OCI-LY7 (cell line): ENCODE data around the gene AGRN. TPM values are rescaled to one million over a fixed set of nuclear protein-coding genes. Genes with fewer than 3 reads are reported as not detected.

ENCODE experiments used
- BruUV-seq: library from RNA; stranded (reverse); fragments of 400-500 nt; replicated peaks from 2 replicates; lab custom pipeline; 2021; lab: Mats Ljungman, UMichigan
- CTCF ChIA-PET: fragments of 300-600 bp; sonication (Branson Sonifier 250); formaldehyde crosslinking; loops from one replicate; lab custom pipeline; 2022; ENCODE audit warnings: antibody characterized with exemption; ENCODE audit not compliant: unreplicated experiment; lab: Charles Lee
- POLR2A ChIA-PET: fragments of 300-600 bp; sonication (Branson Sonifier 250); formaldehyde crosslinking; loops from one replicate; lab custom pipeline; 2022; ENCODE audit warnings: antibody characterized with exemption; lab: Charles Lee
- DNase-seq: peaks from one replicate; pipeline ENCODE4 v3.0.0-alpha.2; 2015; ENCODE audit warnings: low spot score
- H2AFZ ChIP-seq: fragments of 200-600 bp; sonication (generic), shearing (Covaris generic); 2 replicates; pipeline ENCODE4 v1.6.1; 2014; ENCODE audit warnings: mild to moderate bottlenecking, antibody characterized with exemption, low read length, moderate library complexity
- H3K27ac ChIP-seq: fragments of 200-600 bp; sonication (generic); 2 replicates; pipeline ENCODE4 v1.5.1; 2014; ENCODE audit warnings: mixed run types, low read depth, mild to moderate bottlenecking, moderate library complexity, low read length, inconsistent platforms; ENCODE audit not compliant: poor library complexity, severe bottlenecking
- H3K36me3 ChIP-seq: fragments of 200-600 bp; sonication (generic); 2 replicates; pipeline ENCODE4 v1.6.1; 2014; ENCODE audit warnings: mild to moderate bottlenecking, antibody characterized with exemption, low read length, moderate library complexity, mixed read lengths; ENCODE audit not compliant: insufficient read depth
- H3K4me1 ChIP-seq: fragments of 200-600 bp; sonication (generic); 2 replicates; pipeline ENCODE4 v1.5.1; 2014; ENCODE audit warnings: mild to moderate bottlenecking, low read length; ENCODE audit not compliant: insufficient read depth, poor library complexity, severe bottlenecking
- H3K4me2 ChIP-seq: fragments of 200-600 bp; sonication (generic); 2 replicates; pipeline ENCODE4 v1.6.1; 2014; ENCODE audit warnings: mild to moderate bottlenecking, low read length
- H3K4me3 ChIP-seq: fragments of 200-600 bp; sonication (generic); 2 replicates; pipeline ENCODE4 v1.5.1; 2014; ENCODE audit warnings: mild to moderate bottlenecking, low read depth, low read length; ENCODE audit not compliant: poor library complexity, severe bottlenecking
- H3K79me2 ChIP-seq: fragments of 200-600 bp; sonication (generic); 2 replicates; pipeline ENCODE4 v1.6.1; 2016; ENCODE audit warnings: low read depth, mild to moderate bottlenecking, low read length, moderate library complexity, mixed read lengths; ENCODE audit not compliant: insufficient read depth
- H3K9me2 ChIP-seq: fragments of 200-600 bp; sonication (generic); 2 replicates; pipeline ENCODE4 v1.6.1; 2016; ENCODE audit warnings: mild to moderate bottlenecking, low read length, mixed read lengths; ENCODE audit not compliant: insufficient read depth
- H3K9me3 ChIP-seq: fragments of 200-600 bp; sonication (generic); 2 replicates; pipeline ENCODE4 v1.6.1; 2014; ENCODE audit warnings: mild to moderate bottlenecking, mixed run types, low read length, mixed read lengths
- H4K20me1 ChIP-seq: fragments of 200-600 bp; sonication (generic); 2 replicates; pipeline ENCODE4 v1.6.1; 2014; ENCODE audit warnings: mild to moderate bottlenecking, antibody characterized with exemption, low read length, moderate library complexity, mixed read lengths; ENCODE audit not compliant: insufficient read depth
- EZH2phosphoT487 ChIP-seq: fragments of 200-600 bp; sonication (generic); IDR thresholded peaks from 2 replicates; pipeline ENCODE4 v1.6.1; 2018; ENCODE audit warnings: low read depth, borderline replicate concordance, mild to moderate bottlenecking, mixed run types, antibody characterized with exemption, low read length, moderate library complexity, mixed read lengths
- intact Hi-C: fragments of 100-400 bp; cut with micrococcal nuclease; formaldehyde crosslinking; loops from one replicate; pipeline ENCODE4 v1.10.0; 2022; ENCODE audit not compliant: unreplicated experiment
- total RNA-seq, 2 experiments: library from RNA; depleted of rRNA in 1 of 2; stranded (reverse); fragments of >200 nt in 1 of 2; shearing (Covaris generic) in 1 of 2; gene quantifications; 2 replicates each; pipeline ENCODE4 v1.2.3, GENCODE V29; 2014 to 2022
- TF ChIP-seq, protein P1 (sequence below): fragments of 200-600 bp; sonication (generic); conservative IDR thresholded peaks from 2 replicates; pipeline ENCODE4 v1.5.1; 2014; ENCODE audit warnings: mild to moderate bottlenecking, antibody characterized with exemption, low read length, moderate library complexity, mixed read lengths

AGRN gene
- total RNA-seq, 2 experiments from 2014 or later, result 2.7 to 9.1 TPM

DNA sequence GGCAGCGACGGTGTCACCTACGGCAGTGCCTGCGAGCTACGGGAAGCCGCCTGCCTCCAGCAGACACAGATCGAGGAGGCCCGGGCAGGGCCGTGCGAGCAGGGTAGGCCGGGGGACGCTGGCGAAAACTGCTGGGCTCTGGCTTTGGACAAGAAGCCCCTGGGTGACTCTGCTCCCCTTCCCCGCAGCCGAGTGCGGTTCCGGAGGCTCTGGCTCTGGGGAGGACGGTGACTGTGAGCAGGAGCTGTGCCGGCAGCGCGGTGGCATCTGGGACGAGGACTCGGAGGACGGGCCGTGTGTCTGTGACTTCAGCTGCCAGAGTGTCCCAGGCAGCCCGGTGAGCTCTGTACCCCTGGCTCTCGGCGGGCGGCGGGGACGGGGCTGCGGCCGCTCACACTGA lies 24.0 kb downstream of the AGRN start:
- ChIA-PET CTCF (no interaction called here), POLR2A (no interaction called here)
- Histone ChIP-seq H3K79me2 (no peaks in the 10 kb centered on the region), H3K27ac (no peak overlapping the region), H4K20me1 (no peaks in the 10 kb centered on the region), H3K4me2 (no peak overlapping the region), H3K36me3 (no peaks in the 10 kb centered on the region), H3K9me3 (no peaks in the 10 kb centered on the region), H3K9me2 (no peaks in the 10 kb centered on the region), H2AFZ (no peak overlapping the region), H3K4me3 (no peak overlapping the region), H3K4me1 (peaks cover 7% of the 10 kb centered on the region)
- DNase-seq, result no peak
- intact Hi-C loops, result no loop called here
- no TSS peak for BruUV-seq
- no peak for TF ChIP-seq EZH2phosphoT487
- TF ChIP-seq, protein P1, sequence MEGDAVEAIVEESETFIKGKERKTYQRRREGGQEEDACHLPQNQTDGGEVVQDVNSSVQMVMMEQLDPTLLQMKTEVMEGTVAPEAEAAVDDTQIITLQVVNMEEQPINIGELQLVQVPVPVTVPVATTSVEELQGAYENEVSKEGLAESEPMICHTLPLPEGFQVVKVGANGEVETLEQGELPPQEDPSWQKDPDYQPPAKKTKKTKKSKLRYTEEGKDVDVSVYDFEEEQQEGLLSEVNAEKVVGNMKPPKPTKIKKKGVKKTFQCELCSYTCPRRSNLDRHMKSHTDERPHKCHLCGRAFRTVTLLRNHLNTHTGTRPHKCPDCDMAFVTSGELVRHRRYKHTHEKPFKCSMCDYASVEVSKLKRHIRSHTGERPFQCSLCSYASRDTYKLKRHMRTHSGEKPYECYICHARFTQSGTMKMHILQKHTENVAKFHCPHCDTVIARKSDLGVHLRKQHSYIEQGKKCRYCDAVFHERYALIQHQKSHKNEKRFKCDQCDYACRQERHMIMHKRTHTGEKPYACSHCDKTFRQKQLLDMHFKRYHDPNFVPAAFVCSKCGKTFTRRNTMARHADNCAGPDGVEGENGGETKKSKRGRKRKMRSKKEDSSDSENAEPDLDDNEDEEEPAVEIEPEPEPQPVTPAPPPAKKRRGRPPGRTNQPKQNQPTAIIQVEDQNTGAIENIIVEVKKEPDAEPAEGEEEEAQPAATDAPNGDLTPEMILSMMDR, result no peak

DNA sequence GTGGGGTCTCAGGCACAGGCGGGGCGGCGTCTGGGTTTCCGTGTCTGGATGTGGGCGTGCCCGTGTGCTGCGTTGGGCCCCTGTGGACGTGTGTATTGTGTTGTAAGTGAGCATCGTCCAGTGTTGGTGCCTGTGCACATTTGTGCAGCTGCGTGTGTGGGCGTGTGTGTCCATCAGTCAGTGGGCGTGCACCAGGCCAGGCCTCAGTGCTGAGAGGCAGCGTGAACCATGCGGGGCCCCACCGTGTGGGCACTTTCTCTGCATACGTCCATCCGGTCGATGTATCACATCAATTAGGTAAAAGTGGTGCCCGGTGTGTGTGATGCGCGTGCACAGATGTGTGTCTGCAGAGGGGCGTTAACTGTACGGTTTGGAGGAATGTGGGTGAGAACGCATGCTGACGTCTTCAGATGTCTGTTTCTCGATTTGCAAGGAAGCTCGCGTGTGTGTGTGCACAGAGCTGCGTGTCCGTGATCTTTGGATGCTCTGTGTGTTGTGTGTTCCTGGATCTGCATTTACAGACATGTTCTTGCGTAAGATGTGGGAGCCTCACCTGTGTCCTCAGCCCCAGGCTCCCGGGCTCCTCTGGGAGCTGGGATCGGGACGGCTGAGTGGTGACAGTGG lies 24.6 kb downstream of the AGRN start:
- H2AFZ ChIP-seq, result no peak overlapping the region
- peaks cover 6% of the 10 kb centered on the region for H3K4me1 ChIP-seq
- ChIA-PET POLR2A (no interaction called here), CTCF (no interaction called here)
- DNase-seq, result no peak
- H3K4me2 ChIP-seq, result no peak overlapping the region
- H3K79me2 ChIP-seq, result no peaks in the 10 kb centered on the region
- H4K20me1 ChIP-seq, result no peaks in the 10 kb centered on the region
- intact Hi-C loops, result no loop called here
- no peak overlapping the region for H3K4me3 ChIP-seq
- TF ChIP-seq EZH2phosphoT487, result no peak
- TF ChIP-seq, protein P1, result no peak
- H3K27ac ChIP-seq, result no peak overlapping the region
- no peaks in the 10 kb centered on the region for H3K9me2 ChIP-seq
- H3K9me3 ChIP-seq, result no peaks in the 10 kb centered on the region
- H3K36me3 ChIP-seq, result no peaks in the 10 kb centered on the region
- BruUV-seq, result no TSS peak

DNA sequence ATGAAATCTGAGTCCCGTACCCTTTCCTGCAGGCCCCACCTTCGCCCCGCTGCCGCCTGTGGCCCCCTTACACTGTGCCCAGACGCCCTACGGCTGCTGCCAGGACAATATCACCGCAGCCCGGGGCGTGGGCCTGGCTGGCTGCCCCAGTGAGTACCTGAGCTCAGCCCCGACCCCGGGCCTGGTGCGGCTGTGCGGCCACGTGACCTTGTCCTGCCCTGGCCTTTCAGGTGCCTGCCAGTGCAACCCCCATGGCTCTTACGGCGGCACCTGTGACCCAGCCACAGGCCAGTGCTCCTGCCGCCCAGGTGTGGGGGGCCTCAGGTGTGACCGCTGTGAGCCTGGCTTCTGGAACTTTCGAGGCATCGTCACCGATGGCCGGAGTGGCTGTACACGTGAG lies 25.2 kb downstream of the AGRN start:
- H4K20me1 ChIP-seq, result no peaks in the 10 kb centered on the region
- no TSS peak for BruUV-seq
- no peak overlapping the region for H2AFZ ChIP-seq
- no peak overlapping the region for H3K4me3 ChIP-seq
- no peaks in the 10 kb centered on the region for H3K9me3 ChIP-seq
- CTCF ChIA-PET, result no interaction called here
- TF ChIP-seq, protein P1, result no peak
- no peak for TF ChIP-seq EZH2phosphoT487
- H3K36me3 ChIP-seq, result no peaks in the 10 kb centered on the region
- no peak for DNase-seq
- H3K27ac ChIP-seq, result no peak overlapping the region
- H3K79me2 ChIP-seq, result no peaks in the 10 kb centered on the region
- POLR2A ChIA-PET, result no interaction called here
- peaks cover 5% of the 10 kb centered on the region for H3K4me1 ChIP-seq
- intact Hi-C loops, result no loop called here
- no peaks in the 10 kb centered on the region for H3K9me2 ChIP-seq
- no peak overlapping the region for H3K4me2 ChIP-seq
